H9 (cell line): Measurements from ENCODE around the gene CENPP. TPM values are rescaled to one million over a fixed set of nuclear protein-coding genes. Genes with fewer than 3 reads are reported as not detected.
A peak's percentile ranks its signal among the peaks of the same experiment; 100 is the strongest.

ENCODE experiments used
- DNase-seq: peaks from one replicate; pipeline ENCODE4 v3.0.0-alpha.2; 2017
- H2AFZ ChIP-seq: one replicate; pipeline ENCODE4 v1.6.1; 2013; ENCODE audit warnings: mild to moderate bottlenecking, low read length, control low read depth, moderate library complexity
- H2AK5ac ChIP-seq: 2 replicates; pipeline ENCODE4 v1.6.1; 2013; ENCODE audit warnings: low read length, control low read depth, mixed read lengths; ENCODE audit not compliant: insufficient read length
- H2BK120ac ChIP-seq: one replicate; pipeline ENCODE4 v1.6.1; 2013; ENCODE audit warnings: low read depth, mild to moderate bottlenecking, low read length, control low read depth, inconsistent platforms; ENCODE audit not compliant: poor library complexity, severe bottlenecking
- H2BK12ac ChIP-seq: 2 replicates; pipeline ENCODE4 v1.6.1; 2013; ENCODE audit warnings: low read length, control low read depth, mixed read lengths, low read depth; ENCODE audit not compliant: insufficient read length
- H2BK15ac ChIP-seq: 2 replicates; pipeline ENCODE4 v1.6.1; 2013; ENCODE audit warnings: low read depth, low read length, control low read depth
- H2BK20ac ChIP-seq: one replicate; pipeline ENCODE4 v1.6.1; 2013; ENCODE audit warnings: low read depth, mild to moderate bottlenecking, low read length, control low read depth, inconsistent platforms; ENCODE audit not compliant: poor library complexity, severe bottlenecking
- H2BK5ac ChIP-seq: 2 replicates; pipeline ENCODE4 v1.6.1; 2013; ENCODE audit warnings: low read length, control low read depth, mixed read lengths; ENCODE audit not compliant: insufficient read length
- H3K14ac ChIP-seq: 2 replicates; pipeline ENCODE4 v1.6.1; 2013; ENCODE audit warnings: low read length, control low read depth; ENCODE audit not compliant: insufficient read depth
- H3K18ac ChIP-seq: 2 replicates; pipeline ENCODE4 v1.6.1; 2013; ENCODE audit warnings: low read depth, mild to moderate bottlenecking, mixed read lengths, low read length, control low read depth; ENCODE audit not compliant: insufficient read length
- H3K23ac ChIP-seq: 2 replicates; pipeline ENCODE4 v1.6.1; 2013; ENCODE audit warnings: low read length, control low read depth, mixed read lengths, low read depth; ENCODE audit not compliant: insufficient read length
- H3K23me2 ChIP-seq: 2 replicates; pipeline ENCODE4 v1.6.1; 2013; ENCODE audit warnings: low read depth, mild to moderate bottlenecking, mixed read lengths, low read length, control low read depth; ENCODE audit not compliant: insufficient read length, poor library complexity, severe bottlenecking
- H3K27ac ChIP-seq: 2 replicates; pipeline ENCODE4 v1.5.1; 2013; ENCODE audit warnings: low read length, control low read depth, mixed read lengths, low read depth; ENCODE audit not compliant: insufficient read length
- H3K27me3 ChIP-seq: 2 replicates; pipeline ENCODE4 v1.6.1; 2013; ENCODE audit warnings: low read length, control low read depth, inconsistent platforms; ENCODE audit not compliant: insufficient read depth
- H3K4ac ChIP-seq: 2 replicates; pipeline ENCODE4 v1.6.1; 2013; ENCODE audit warnings: low read depth, mild to moderate bottlenecking, control low read depth, inconsistent platforms, low read length, moderate library complexity
- H3K4me1 ChIP-seq: 2 replicates; pipeline ENCODE4 v1.6.1; 2013; ENCODE audit warnings: low read length, control low read depth, inconsistent platforms; ENCODE audit not compliant: insufficient read depth
- H3K4me2 ChIP-seq: 2 replicates; pipeline ENCODE4 v1.6.1; 2013; ENCODE audit warnings: low read length, control low read depth, mixed read lengths; ENCODE audit not compliant: insufficient read length, insufficient read depth
- H3K56ac ChIP-seq: 2 replicates; pipeline ENCODE4 v1.6.1; 2013; ENCODE audit warnings: low read depth, mild to moderate bottlenecking, mixed read lengths, low read length, control low read depth; ENCODE audit not compliant: insufficient read length
- H3K79me1 ChIP-seq: 2 replicates; pipeline ENCODE4 v1.6.1; 2013; ENCODE audit warnings: low read depth, mild to moderate bottlenecking, moderate library complexity, low read length, control low read depth, inconsistent platforms; ENCODE audit not compliant: insufficient read depth, poor library complexity, severe bottlenecking
- H3K79me2 ChIP-seq: 2 replicates; pipeline ENCODE4 v1.6.1; 2013; ENCODE audit warnings: low read length, control low read depth, inconsistent platforms; ENCODE audit not compliant: insufficient read depth
- H3K9ac ChIP-seq: 2 replicates; pipeline ENCODE4 v1.6.1; 2013; ENCODE audit warnings: low read length, control low read depth, mixed read lengths; ENCODE audit not compliant: insufficient read length; ENCODE audit errors: extremely low read depth
- H3K9me3 ChIP-seq: one replicate; pipeline ENCODE4 v1.6.1; 2013; ENCODE audit warnings: low read depth, low read length, inconsistent platforms; ENCODE audit not compliant: control insufficient read depth
- H3T11ph ChIP-seq: one replicate; pipeline ENCODE4 v1.6.1; 2013; ENCODE audit warnings: mild to moderate bottlenecking, low read length, control low read depth, inconsistent platforms
- H4K20me1 ChIP-seq: one replicate; pipeline ENCODE4 v1.6.1; 2013; ENCODE audit not compliant: control insufficient read depth, insufficient read length, insufficient read depth
- H4K5ac ChIP-seq: 2 replicates; pipeline ENCODE4 v1.6.1; 2013; ENCODE audit warnings: low read depth, mild to moderate bottlenecking, mixed read lengths, low read length, control low read depth; ENCODE audit not compliant: insufficient read length
- H4K8ac ChIP-seq: replicated peaks from 2 replicates; pipeline ENCODE4 v1.6.1; 2013; ENCODE audit warnings: low read length, control low read depth, mixed read lengths, low read depth; ENCODE audit not compliant: insufficient read length
- H4K91ac ChIP-seq: 2 replicates; pipeline ENCODE4 v1.6.1; 2013; ENCODE audit warnings: low read depth, mild to moderate bottlenecking, moderate library complexity, mixed read lengths, low read length, control low read depth; ENCODE audit not compliant: insufficient read length
- H3K27ac Mint-ChIP-seq, 3 experiments: 2 replicates in 2 of 3; 3 replicates in 1 of 3; pipeline ENCODE4 v1.8.0; 2020 to 2021; ENCODE audit warnings: mixed read lengths in 3 of 3, mild to moderate bottlenecking in 1 of 3, moderate library complexity in 1 of 3
- H3K27me3 Mint-ChIP-seq: 2 replicates; pipeline ENCODE4 v1.8.0; 2021; ENCODE audit warnings: low read depth, mild to moderate bottlenecking, moderate library complexity, mixed read lengths
- H3K36me3 Mint-ChIP-seq, 3 experiments: 2 replicates in 2 of 3; 3 replicates in 1 of 3; pipeline ENCODE4 v1.8.0; 2020 to 2021; ENCODE audit warnings: low read depth in 3 of 3, mixed read lengths in 3 of 3; ENCODE audit not compliant: insufficient read depth in 1 of 3
- H3K4me1 Mint-ChIP-seq, 2 experiments: 2 replicates each; pipeline ENCODE4 v1.8.0; 2020; ENCODE audit warnings: mixed read lengths in 2 of 2
- H3K4me3 Mint-ChIP-seq, 2 experiments: 2 replicates in 1 of 2; 3 replicates in 1 of 2; pipeline ENCODE4 v1.8.0; 2020 to 2021; ENCODE audit warnings: mild to moderate bottlenecking in 2 of 2, mixed read lengths in 2 of 2, moderate library complexity in 1 of 2
- H3K9me3 Mint-ChIP-seq, 2 experiments: 2 replicates in 1 of 2; 3 replicates in 1 of 2; pipeline ENCODE4 v1.8.0; 2020; ENCODE audit warnings: mild to moderate bottlenecking in 2 of 2, mixed read lengths in 2 of 2, moderate library complexity in 1 of 2
- CTCF ChIP-seq: fragments of 200-600 bp; sonication (generic); conservative IDR thresholded peaks from 3 replicates; pipeline ENCODE4 v1.8.0; 2021; ENCODE audit warnings: antibody characterized with exemption, mild to moderate bottlenecking
- WGBS: extraction: QIAGEN DNeasy Blood & Tissue Kit; methylation state at CpG from one replicate; pipeline ENCODE4 v1.1.7; 2013; ENCODE audit warnings: missing lambda C conversion rate, low lambda C conversion rate, mixed read lengths; ENCODE audit not compliant: insufficient read length; ENCODE audit errors: extremely low coverage; 5-methylcytosine and 5-hydroxymethylcytosine counted together
- total RNA-seq: library from RNA; stranded (reverse); gene quantifications from 2 replicates; pipeline ENCODE4 v1.2.1, GENCODE V29; 2021

The CENPP gene
- total RNA-seq, 1 experiment from 2014 or later = 9.1 TPM

- H3K27ac Mint-ChIP-seq = peak overlapping the region in 1 of 3 experiments; percentile 42; a peak in 1 of 7 replicates
Measured at GRCh38 chr9:92325991-92326500, 293 bp downstream of the CENPP start.

More at GRCh38 chr9:92325991-92326500, 293 bp downstream of the CENPP start:
- Histone ChIP-seq H3K56ac (no peak overlapping the region), H4K20me1 (no peaks in the 10 kb centered on the region), H3K14ac (peak overlapping the region; percentile 100; the same call in 1 of the 2 replicates), H3K27me3 (no peaks in the 10 kb centered on the region), H2AK5ac (no peak overlapping the region), H3K4me1 (no peaks in the 10 kb centered on the region), H2BK5ac (no peak overlapping the region), H2AFZ (no peak overlapping the region), H3T11ph (no peak overlapping the region), H2BK12ac (no peak overlapping the region), H3K4me2 (peak overlapping the region; percentile 63), H2BK120ac (no peak overlapping the region), H4K91ac (no peak overlapping the region), H3K79me1 (no peaks in the 10 kb centered on the region), H3K4ac (no peak overlapping the region), H3K23me2 (no peaks in the 10 kb centered on the region), H3K9me3 (no peaks in the 10 kb centered on the region), H3K23ac (no peak overlapping the region), H4K5ac (no peak overlapping the region), H2BK20ac (no peak overlapping the region), H3K79me2 (peaks cover 6% of the 10 kb centered on the region; the same call in 1 of the 2 replicates), H2BK15ac (no peak overlapping the region), H3K27ac (no peak overlapping the region), H3K18ac (no peak overlapping the region), H3K9ac (peak overlapping the region; percentile 98), H4K8ac (no peak overlapping the region)
- no CpG with 5 or more reads among the region's 30 CpGs for WGBS
- TF ChIP-seq CTCF = no peak
- no peak for DNase-seq
- Mint-ChIP-seq H3K27me3 (no peaks in the 10 kb centered on the region; the same call in 1 of the 2 replicates), H3K4me1 (peaks cover 19 to 21% of the 10 kb centered on the region in 2 experiments), H3K9me3 (no peaks in the 10 kb centered on the region; a peak in 1 of 5 replicates), H3K36me3 (peaks cover 5 to 19% (median 18%) of the 10 kb centered on the region in 3 experiments; a peak in 6 of 7 replicates), H3K4me3 (peak overlapping the region; percentile 99)
